Superior temporal gyrus (tissue), 1 donor: ENCODE results near the gene FBXO34.

Experiments
- DNase-seq: peaks from one replicate; pipeline ENCODE4 v3.0.0-alpha.2; 2016; ENCODE audit errors: extremely low spot score

FBXO34 gene

DNA sequence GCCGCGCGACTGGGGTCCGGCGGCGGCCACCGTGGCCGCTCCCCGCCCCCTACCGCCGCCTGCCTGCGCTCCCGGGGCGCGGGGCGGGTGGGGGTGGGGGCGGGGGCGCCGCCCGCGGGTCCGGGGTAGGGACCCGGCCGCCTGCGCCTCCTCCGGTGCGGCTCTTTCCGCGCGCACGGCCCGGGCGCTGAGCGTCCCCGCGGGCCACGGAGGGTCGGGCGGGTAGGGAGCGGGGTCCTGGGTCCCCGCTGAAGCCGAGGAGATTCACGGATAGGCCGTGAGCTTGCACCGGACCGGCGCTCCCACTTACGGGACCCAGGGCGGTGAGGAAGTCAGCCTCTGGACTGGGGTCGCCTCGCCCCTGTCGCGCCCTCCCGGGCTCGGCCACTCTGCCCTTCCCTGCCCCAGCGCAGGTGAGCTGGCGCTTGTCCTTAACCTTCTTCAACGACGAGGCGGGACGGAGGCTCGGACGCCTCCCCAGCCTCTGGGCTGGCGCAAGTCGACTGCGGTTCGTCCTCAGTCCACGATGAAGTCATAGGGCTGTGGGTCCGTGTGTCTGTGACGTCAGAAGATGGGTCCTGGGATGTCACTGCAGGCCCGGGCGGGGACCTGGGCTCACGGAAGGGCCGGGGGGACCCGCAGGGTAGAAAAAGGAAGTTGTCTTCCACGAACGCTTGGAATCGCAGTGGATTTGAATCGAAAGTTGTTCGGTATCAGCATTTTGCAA lies 514 bp downstream of the FBXO34 start:
- no peak for DNase-seq

DNA sequence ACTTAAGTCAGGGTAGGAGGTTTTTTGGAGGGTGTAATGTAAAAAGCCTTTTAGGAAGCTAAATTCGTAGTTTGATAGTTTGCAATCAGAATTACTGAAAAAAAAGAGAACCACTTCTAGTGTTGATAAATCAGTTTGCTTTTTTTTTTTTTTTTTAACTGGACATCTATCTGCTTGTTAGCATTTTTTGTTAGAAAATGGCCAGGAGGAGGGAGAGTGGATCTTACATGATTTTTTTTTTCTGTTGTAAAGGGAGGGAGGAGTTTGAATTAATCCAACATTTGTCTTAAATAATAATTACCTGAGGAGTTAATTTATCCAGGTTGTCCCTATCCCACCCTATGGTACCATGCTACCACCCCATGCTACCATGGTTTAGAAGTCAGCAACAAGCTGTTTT lies 1.2 kb downstream of the FBXO34 start:
- no peak for DNase-seq

DNA sequence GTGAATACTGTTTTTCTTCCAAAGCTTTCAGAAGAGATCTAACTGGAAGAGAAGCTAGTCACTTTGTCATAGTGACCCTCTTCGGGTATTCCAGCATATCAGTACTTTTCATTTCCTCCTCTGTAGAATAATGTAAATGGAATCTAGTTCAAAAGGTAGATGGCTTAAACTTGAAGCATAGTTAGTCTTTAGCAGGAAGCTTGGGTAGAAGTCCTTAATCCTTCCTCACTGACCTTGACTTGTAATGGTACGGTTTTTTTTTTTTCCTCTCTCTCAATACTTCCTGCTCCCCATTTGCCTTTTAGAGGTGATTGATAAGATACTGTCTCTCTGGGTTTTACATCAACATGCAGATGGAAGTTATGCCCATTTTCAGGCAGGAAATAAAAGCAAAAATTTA lies 1.7 kb downstream of the FBXO34 start:
- no peak for DNase-seq

DNA sequence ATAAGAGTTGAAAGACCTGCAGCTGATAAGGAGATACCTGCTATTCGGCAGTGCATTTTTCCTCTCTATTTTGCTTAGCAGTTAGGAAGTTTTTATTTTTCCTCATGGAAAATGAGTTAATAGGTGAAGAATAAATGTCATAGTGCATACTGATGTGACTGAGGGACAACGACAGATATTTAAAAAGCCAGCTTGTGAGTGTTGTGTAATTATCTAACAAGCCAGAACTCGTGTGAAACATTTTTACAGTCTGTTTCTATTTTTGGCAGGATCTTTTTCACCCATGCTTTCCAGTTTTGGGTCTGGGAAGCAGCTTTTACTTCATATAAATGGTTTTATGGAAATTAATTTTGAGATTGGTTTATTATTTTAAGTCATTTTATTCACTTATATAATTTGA lies 2.9 kb downstream of the FBXO34 start:
- DNase-seq = no peak

DNA sequence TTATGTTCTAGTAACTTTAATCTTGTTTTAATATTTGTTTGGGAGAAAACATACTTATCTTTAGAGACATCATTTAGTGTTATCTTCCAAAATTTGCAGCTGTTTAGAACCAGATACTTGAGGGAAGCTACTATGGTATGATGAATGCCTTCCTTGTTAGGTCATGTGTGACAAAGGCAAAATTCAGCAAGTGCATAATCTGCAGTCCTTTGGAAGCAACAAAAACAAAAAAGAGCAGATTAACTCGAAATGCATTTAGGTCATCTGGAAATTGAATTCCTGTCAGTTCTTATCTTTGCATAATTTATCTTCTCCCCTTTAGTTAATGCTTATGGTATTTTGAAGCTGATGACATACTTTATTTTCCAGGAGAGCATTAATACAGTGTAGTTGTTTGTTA lies 3.5 kb downstream of the FBXO34 start:
- DNase-seq = peak; percentile 60

DNA sequence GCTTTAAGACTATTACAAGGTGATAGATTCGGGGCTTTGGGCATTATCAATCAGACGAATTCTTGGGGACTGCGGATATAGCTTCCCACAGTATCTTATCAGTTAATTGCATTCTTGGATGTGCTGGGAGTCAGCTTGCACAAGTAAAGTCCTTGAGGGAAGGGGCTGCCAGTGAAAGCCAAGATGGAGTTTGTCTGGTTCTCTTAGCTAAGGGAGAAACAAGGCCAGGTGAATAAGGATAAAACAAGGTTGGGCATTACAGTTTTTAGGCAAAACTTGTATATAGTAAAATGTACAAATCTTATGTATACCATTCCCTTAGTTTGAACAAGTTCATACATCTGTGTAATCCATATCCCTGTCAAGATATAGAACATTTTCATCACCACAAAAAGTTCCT lies 5.5 kb downstream of the FBXO34 start:
- DNase-seq = no peak

DNA sequence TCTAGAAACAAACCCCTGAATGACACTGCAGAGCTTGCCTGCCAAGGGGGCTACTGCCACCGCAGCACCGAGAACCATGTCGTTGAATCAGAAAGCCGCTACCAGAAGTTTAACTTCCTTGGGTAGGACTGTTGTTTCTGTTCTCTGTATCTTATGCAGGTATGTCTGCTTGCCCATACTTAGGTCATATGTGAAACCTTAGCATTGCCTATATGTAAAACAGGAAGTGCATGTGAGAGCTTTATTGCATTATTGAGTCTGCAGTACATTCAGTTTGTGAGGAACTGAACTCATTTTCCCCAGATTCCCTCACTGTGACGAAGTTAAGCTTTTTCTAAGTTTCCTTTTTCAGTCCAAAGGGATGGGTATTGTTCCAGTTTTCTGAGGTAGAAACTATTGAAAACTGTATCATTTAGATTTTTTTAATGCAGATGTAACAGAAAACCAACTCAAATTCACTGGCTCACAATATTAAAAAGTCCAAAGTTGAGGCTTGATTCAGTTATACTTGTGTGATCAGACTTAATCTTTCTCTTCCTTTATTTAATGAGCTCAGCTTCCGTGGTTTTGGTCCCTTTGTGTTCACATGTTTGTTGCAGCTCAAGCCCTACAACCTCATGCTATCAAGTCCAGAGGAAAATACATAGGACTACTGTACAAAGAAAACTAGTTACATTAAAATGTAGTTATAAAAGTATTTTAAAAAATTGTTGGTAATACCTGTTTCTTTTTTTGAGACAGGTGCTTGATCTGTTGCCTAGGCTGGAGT lies 6.9 kb downstream of the FBXO34 start:
- DNase-seq = peak; percentile 29

DNA sequence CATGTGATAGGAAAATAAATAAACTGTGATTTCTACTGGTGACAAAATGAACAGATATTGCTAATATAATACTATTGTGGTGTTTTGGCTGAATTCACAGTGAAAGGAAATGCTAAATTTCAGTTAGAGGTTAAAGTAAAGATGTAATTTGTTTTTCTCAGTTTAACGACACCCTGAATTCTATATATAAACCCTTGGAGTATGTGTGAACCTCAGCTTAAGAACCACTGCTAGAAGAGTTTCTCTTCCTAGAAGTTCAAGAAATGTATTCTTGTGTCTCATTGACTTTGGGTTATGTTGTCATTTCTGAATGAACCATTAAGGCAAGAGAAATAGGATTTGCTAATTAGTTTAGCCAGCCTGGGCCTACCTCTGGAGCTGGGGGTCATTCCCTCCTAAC lies 8.2 kb downstream of the FBXO34 start:
- DNase-seq = no peak

DNA sequence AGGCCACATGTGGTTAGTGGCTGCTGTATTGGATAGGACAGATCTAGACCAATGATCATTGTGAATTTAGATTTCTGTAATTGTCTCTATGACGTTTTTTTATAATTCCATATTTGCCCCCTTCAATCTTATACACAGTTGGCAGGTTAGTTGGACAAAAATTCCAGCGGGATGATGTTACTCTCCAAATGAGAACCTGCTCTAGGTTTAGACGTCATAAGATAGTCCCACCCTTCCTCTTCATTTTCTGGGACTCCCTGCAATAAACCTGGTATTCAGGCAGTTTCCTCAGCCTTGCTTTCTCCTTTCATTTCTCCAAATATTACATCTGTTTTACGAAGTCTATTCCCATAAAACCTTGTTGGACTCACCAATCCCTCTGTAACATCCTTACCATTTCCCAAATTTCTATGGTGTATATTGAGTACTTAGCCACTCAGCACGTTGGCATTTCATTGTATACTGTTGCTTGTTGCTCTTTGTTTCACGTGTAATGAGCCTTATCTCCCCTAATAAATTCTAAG lies 10.2 kb downstream of the FBXO34 start:
- DNase-seq = no peak

DNA sequence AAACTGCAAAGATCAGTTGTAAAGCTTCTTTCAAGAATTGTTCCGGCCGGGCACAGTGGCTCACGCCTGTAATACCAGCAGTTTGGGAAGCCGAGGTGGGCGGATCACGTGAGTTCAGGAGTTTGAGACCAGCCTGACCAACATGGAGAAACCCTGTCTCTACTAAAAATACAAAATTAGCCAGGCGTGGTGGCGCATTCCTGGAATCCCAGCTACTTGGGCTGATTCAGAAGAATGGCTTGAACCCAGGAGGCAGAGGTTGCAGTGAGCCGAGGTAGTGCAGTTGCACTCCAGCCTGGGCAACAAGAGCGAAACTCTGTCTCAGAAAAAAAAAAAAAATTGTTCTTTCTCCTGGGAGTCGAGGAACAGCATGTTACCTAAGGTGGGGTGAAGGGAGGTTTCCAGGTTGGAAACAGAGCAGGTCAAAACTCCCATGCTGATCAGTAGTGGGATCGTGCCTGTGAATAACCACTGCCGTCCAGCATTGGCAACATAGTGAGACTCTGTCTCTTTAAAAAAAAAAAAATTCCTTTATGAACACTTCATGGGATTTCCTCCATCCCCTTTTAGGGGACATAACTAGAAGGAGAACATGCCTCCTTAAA lies 13.9 kb downstream of the FBXO34 start:
- DNase-seq = no peak

DNA sequence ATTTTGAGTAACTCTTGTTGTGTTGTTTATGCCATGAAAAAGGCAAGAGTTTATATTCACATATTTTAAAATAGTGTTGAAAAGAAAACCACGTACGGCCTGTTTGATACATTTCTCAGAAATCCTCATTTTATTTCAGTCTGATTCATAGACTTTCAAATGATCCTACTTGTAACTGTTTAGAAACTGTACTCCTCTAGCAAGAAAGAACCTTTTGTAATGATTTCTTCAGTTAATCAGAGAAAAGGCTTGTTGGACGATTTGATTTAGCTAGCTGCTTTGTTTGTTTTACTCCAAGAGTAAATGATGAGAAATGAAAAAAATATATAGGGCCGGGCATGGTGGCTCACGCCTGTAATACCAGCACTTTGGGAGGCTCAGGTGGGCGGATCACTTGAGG lies 17.2 kb downstream of the FBXO34 start:
- no peak for DNase-seq

DNA sequence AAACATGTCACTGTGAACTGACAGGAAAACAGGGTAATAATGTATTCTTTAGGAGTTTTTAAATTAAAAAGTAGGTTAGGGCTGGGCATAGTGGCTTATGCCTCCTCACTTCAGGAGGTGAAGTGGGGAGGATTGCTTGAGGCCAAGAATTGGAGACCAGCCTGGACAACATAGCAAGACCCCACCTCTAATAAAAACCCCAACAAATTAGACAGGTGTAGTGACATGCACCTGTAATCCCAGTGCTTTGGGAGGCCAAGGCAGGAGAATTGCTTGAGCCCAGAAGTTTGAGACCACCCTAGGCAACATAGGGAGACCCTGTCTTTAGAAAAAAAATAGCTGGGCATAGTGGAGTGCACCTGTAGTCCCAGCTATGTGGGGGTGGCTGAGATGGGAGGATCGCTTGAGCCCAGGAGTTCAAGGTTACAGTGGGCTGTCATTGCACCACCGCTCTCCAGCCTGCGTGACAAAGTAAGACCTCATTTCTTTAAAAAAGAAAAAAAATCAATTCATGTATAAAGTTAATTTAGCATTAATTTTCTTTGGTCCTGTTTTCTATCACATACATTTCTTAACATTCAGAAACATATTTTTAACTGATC lies 20.4 kb downstream of the FBXO34 start:
- no peak for DNase-seq

DNA sequence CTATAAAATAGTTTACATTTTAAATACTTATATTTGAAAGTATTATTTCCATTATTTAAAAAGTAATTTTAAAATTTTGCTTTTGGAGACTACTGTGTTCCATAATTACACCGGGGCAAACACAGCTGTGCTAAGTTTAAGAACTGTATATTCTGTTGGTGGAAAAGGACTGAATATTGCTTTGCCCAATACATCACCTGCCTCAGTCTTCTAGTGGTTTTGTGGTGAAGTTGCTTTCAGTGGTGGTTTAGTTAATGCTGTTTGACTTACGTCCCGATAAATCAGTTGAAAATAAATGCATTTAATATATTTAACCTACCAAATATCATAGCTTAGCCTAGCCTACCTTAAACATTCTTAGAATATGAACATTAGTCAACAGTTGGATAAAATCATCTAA lies 23.4 kb downstream of the FBXO34 start:
- no peak for DNase-seq

DNA sequence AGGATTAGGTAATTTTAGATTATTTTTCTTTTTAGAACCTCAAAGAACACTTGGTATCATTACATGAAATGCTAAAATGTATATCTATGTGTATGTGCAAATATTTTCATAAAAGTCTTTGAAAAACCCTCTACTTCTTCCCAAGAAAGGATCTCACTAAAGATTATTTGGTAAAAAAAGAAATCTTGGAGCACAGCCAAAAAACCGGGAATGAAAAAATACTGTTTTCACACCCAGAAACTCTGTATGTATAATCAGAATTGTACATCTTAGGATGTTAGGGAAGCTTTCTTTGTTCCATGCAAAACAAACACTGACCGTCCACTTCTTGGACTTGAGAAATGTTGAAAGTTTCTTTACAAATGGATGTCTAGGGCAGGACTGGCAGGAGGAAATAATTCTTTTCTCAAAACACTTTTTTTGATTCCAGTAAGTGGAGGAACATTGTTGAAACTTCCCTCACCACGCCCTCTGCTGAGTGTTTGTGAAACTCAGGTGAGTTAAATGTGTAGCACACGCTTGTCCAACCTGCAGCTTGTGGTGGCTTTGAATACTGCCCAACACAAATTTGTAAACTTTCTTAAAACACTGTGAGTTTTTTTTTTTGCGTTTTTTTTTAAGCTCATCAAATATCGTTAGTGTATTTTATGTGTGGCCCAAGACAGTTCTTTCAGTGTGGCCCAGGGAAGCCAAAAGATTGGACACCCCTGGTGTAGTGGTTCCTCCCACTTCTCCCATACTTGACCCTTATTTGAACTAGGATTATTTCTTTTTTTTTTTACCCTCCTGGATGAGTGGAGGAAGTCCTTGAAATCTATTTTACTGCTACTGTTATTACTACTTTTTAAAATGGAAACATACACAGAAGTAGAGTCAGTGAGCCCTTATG lies 26.6 kb downstream of the FBXO34 start:
- DNase-seq = no peak

DNA sequence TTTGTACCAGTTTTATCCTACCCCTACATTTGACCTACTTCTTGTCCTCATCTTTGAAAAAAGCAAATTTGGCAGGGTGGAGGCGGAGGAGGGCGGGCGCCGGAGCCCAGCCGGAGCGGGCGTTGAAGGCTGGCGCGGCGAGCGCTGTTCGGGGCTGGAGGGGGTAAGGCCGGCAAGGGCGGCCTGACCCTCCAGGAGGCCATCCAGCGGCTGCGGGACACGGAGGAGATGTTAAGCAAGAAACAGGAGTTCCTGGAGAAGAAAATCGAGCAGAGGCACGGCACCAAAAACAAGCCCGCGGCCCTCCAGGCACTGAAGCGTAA lies 27.2 kb downstream of the FBXO34 start:
- no peak for DNase-seq

DNA sequence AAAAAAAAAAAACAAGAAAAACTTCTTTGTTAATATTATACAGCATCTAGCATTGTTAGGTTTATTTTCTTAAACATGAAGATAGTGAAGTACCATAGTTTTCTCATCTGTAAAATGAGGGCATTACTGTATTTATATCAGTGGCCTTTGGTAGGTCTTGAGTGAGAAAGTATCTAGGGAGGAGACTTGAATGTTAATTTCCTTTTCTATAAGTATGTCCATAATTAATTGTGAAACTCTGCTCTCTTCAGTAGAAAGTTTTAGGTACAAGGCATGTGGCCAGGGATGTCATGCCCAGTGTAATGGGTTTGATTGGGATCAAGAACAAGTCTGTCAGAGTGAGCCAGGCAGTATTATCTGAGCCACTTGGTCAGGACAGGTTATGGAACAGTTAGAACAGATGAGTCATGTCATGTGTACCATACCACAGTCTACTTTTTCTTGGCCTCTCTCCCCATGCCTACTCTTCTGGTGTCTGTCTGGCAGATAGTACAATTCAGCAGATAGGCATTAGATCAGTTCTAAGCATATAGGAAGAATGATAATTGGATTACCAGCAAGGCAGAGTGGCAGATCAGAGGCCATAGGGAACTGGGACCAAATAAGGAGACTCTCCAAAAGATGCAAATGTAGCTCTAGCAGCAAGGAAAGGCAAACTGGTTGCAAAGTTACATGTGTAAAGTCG lies 30.4 kb downstream of the FBXO34 start:
- no peak for DNase-seq

DNA sequence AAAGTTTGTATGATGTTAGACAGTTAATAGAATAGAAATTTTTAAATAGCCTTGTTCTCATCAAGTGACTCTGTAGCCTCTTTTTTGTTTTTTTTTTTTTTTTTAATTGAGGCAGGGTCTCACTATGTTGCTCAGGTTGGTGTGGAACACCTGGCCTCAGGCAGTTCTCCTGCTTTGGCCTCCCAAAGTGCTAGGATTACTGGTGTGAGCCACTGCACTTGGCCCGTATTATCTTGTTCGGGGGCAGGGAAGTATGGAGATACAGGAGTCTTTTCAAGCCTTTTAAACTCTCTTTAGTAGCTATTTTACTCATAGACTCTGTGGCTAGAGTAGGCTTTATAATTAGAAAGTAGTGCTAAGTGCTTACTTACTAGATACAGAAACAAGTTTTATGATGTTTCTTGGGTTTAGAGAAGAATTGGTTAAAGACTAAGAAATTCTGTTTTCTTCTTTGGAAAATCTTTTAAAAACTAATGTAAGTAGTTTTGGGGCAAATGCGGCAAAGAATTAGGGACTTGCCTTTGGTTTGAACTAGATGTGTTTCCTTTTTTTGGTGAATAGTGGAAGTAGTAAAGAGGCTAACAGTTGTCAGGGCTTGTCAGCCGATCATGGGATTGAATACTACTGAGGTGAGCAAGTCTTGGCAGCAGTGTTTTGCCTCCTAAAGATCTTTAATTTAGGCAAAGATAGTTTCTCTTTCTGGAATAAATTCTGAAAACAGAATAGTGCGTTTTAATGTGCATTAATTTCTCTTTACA lies 31.3 kb downstream of the FBXO34 start:
- DNase-seq = no peak

DNA sequence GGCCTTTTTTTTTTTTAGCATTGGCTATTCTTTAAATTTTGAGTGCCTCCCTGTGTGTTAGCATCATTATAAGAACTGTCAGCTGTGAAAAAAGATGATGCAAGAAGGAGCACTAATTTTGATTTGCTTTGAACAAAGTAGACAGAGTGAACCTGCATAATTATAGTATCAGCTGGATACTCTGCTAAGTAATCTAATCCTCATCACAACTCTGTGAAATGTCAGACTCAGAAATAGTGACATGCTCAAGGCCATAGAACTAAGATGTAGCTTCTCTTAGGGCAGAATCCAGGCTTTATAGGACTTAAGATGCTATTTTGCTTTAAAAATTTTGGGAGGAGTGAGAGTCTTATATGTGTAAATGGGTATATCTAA lies 31.9 kb downstream of the FBXO34 start:
- DNase-seq = no peak

DNA sequence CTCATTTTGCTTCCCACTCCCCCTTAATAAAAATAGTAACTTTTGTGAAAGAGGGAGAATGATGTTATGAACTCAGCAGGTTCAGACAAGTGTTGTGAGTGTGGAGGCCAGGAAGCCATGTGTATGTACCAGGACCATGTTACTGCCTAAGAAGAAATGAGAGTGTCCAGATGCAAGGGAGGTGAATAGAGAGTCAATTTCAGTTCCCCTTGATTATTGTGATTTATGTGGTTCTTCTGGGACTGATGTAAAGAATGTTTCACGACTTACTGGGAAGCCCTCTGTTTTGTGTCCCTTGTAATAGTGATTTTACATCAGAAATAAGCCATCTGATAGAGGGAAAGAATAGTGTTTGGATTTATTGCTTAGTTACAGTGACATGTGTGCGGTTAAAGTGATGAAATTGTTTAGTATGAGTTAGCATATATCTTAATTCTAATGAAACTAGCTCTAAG lies 32.5 kb downstream of the FBXO34 start:
- DNase-seq = no peak

DNA sequence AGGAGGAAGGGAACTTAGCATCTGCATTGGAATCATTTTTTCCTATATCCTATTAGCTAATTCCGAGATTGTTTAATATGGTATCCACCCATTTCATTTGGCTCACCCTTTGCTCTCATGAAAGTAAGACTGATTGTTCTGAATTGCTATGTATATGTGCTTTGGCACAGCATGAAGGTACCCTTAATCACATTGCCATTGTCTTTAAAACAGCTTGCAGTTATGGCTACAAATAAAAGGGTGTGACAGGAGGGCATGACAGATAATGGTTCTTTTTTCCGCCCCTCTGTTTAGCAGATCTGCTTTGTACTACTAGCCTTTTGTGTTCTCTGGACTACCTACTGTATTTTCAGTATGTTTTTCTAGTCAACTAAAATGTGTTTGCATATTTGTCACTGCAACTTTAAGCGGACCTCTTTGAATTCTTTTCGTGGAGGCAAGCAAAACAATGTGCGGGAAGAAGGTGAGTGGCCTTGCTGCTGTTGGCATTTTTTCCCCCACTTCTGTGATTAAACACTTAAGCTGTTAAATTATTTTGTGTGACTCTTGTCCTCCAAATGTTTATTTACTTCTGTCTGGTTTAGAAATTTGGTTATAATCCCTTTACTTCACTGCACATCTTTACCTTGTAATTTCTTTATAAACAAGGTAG lies 35.8 kb downstream of the FBXO34 start:
- no peak for DNase-seq
